K562 (cell line): ENCODE measurements around the gene AFF3. TPM values are rescaled to one million over a fixed set of nuclear protein-coding genes. Genes with fewer than 3 reads are reported as not detected.
A peak's percentile ranks its signal among the peaks of the same experiment; 100 is the strongest.

ENCODE experiments used
- ATAC-seq: fragments of 200-7000 bp; cut with Tn5 transposase; 3 replicates; pipeline ENCODE4 v1.9.1; 2020; ENCODE audit warnings: moderate library complexity
- BruUV-seq: library from RNA; stranded (reverse); fragments of 400-500 nt; replicated peaks from 2 replicates; lab custom pipeline; 2021; lab: Mats Ljungman, UMichigan
- CTCF ChIA-PET: fragments of 300-600 bp; formaldehyde crosslinking; extraction: SDS; loops from one replicate; lab custom pipeline; 2021; ENCODE audit warnings: low intra/inter-chr PET ratio; lab: Yijun Ruan, JAX
- POLR2A ChIA-PET: fragments of 300-600, 350-650 bp; sonication (Branson Sonifier 250); formaldehyde crosslinking; extraction: SDS; loops from one replicate; lab custom pipeline; 2021; ENCODE audit warnings: antibody characterized with exemption, inconsistent platforms; lab: Yijun Ruan, JAX
- DNase-seq, 4 experiments: peaks; one replicate each; pipeline versions ENCODE4 v3.0.0 to v3.0.0-alpha.2; 2011 to 2018; ENCODE audit warnings: low spot score in 3 of 4, mixed read lengths in 3 of 4; ENCODE audit errors: extremely low read depth in 1 of 4
- FAIRE-seq: peaks from 2 replicates; lab custom pipeline; 2011; peaks lifted over from hg19 to GRCh38; lab: Jason Lieb, UNC
- H2AFZ ChIP-seq: 2 replicates; pipeline ENCODE4 v1.6.0; 2011; ENCODE audit warnings: low read depth, low read length, control low read depth, inconsistent platforms
- H3K27ac ChIP-seq: fragments of 200-600 bp; 3 replicates; pipeline ENCODE4 v1.8.0; 2011; ENCODE audit warnings: low read depth, mild to moderate bottlenecking, control low read depth, inconsistent platforms, low read length, moderate library complexity, mixed read lengths; ENCODE audit errors: extremely low read depth
- H3K27me3 ChIP-seq, 2 experiments: fragments of 300-600 bp in 1 of 2; 2 replicates in 1 of 2; 3 replicates in 1 of 2; pipeline versions ENCODE4 v1.6.0 to v1.8.0; 2011; ENCODE audit warnings: inconsistent platforms in 2 of 2, low read length in 2 of 2, mild to moderate bottlenecking in 1 of 2, mixed read lengths in 1 of 2, moderate library complexity in 1 of 2; ENCODE audit not compliant: control insufficient read depth in 2 of 2, insufficient read depth in 2 of 2
- H3K36me3 ChIP-seq: fragments of 300-600 bp; 3 replicates; pipeline ENCODE4 v1.8.0; 2011; ENCODE audit warnings: mild to moderate bottlenecking, low read length, inconsistent platforms; ENCODE audit not compliant: control insufficient read depth, insufficient read depth
- H3K4me1 ChIP-seq, 2 experiments: fragments of 200-600 bp in 1 of 2; replicated peaks in 1 of 2; 2 replicates in 1 of 2; 3 replicates in 1 of 2; pipeline versions ENCODE4 v1.5.1 to v1.8.0; 2011; ENCODE audit warnings: inconsistent platforms in 2 of 2, low read length in 2 of 2, mild to moderate bottlenecking in 1 of 2, mixed read lengths in 1 of 2, moderate library complexity in 1 of 2; ENCODE audit not compliant: control insufficient read depth in 2 of 2, insufficient read depth in 2 of 2
- H3K4me2 ChIP-seq: 2 replicates; pipeline ENCODE4 v1.6.1; 2011; ENCODE audit warnings: low read length, control low read depth, inconsistent platforms, mixed read lengths; ENCODE audit not compliant: insufficient read depth
- H3K4me3 ChIP-seq: fragments of 200-600 bp; sonication (generic), shearing (Covaris generic); 2 replicates; pipeline ENCODE4 v1.5.1; 2016; ENCODE audit warnings: control low read depth, inconsistent platforms
- H3K79me2 ChIP-seq: fragments of 200-600 bp; 3 replicates; pipeline ENCODE4 v1.8.0; 2011; ENCODE audit warnings: low read length, inconsistent platforms; ENCODE audit not compliant: control insufficient read depth, insufficient read depth
- H3K9ac ChIP-seq, 2 experiments: 2 replicates each; pipeline versions ENCODE4 v1.6.0 to v1.6.1; 2011; ENCODE audit warnings: low read depth in 2 of 2, low read length in 2 of 2, control low read depth in 1 of 2, inconsistent platforms in 1 of 2, mild to moderate bottlenecking in 1 of 2, mixed read lengths in 1 of 2; ENCODE audit not compliant: insufficient read depth in 1 of 2
- H3K9me1 ChIP-seq: one replicate; pipeline ENCODE4 v1.6.0; 2011; ENCODE audit warnings: inconsistent platforms, mild to moderate bottlenecking, low read length, moderate library complexity; ENCODE audit not compliant: control insufficient read depth, insufficient read depth
- H3K9me3 ChIP-seq: replicated peaks from 2 replicates; pipeline ENCODE4 v1.5.1; 2011; ENCODE audit warnings: low read depth, low read length, inconsistent platforms; ENCODE audit not compliant: control insufficient read depth, insufficient read depth
- H4K20me1 ChIP-seq: replicated peaks from 2 replicates; pipeline ENCODE4 v1.6.1; 2011; ENCODE audit warnings: low read length, inconsistent platforms, mixed read lengths; ENCODE audit not compliant: control insufficient read depth, insufficient read depth
- CCAR2 ChIP-seq: fragments of 200-400 bp; formaldehyde crosslinking; IDR thresholded peaks from 2 replicates; pipeline ENCODE4 v1.6.1; 2017; ENCODE audit warnings: mild to moderate bottlenecking, low read depth, low read length
- EGR1 ChIP-seq: fragments of 450-650 bp; conservative IDR thresholded peaks from 2 replicates; pipeline ENCODE4 v1.6.1; 2017; ENCODE audit warnings: mild to moderate bottlenecking
- SMAD2 ChIP-seq: fragments of 150-350 bp; IDR thresholded peaks from 2 replicates; pipeline ENCODE4 v1.6.1; 2014; ENCODE audit warnings: low read depth, mild to moderate bottlenecking, low read length
- TCF3 ChIP-seq: sonication (generic); formaldehyde crosslinking; IDR thresholded peaks from 2 replicates; pipeline ENCODE4 v1.4.0; 2020; ENCODE audit warnings: mild to moderate bottlenecking, missing genetic modification reagents
- YY1 ChIP-seq, 3 experiments: IDR thresholded peaks; 2 replicates each; pipeline ENCODE4 v1.6.1; 2011; ENCODE audit warnings: low read length in 2 of 3, mild to moderate bottlenecking in 2 of 3, moderate library complexity in 2 of 3, borderline replicate concordance in 1 of 3, control low read depth in 1 of 3, low read depth in 1 of 3; ENCODE audit not compliant: insufficient read depth in 3 of 3, insufficient replicate concordance in 2 of 3, control insufficient read depth in 1 of 3, insufficient read length in 1 of 3; ENCODE audit errors: extremely low read depth in 1 of 3
- ZZZ3 ChIP-seq: fragments of 450-650 bp; IDR thresholded peaks from 2 replicates; pipeline ENCODE4 v1.6.1; 2016; ENCODE audit warnings: antibody characterized with exemption, mild to moderate bottlenecking, moderate library complexity
- WGBS: fragments of 100-300 bp; shearing (Covaris generic); methylation state at CpG from one replicate; pipeline ENCODE4 v1.1.6; 2016; ENCODE audit warnings: low coverage, mixed read lengths; ENCODE audit not compliant: insufficient coverage; ENCODE audit errors: missing lambda C conversion rate; 5-methylcytosine and 5-hydroxymethylcytosine counted together
- in situ Hi-C: fragments of 300-500 bp; cut with MboI; formaldehyde crosslinking; loops from 4 replicates; pipeline ENCODE4 v1.15.0; 2018; ENCODE audit warnings: inconsistent platforms, mixed read lengths
- intact Hi-C: fragments of 100-400 bp; cut with micrococcal nuclease; formaldehyde crosslinking; loops from 2 replicates; pipeline ENCODE4 v1.14.2; 2022
- polyA plus RNA-seq, 8 experiments: library from polyadenylated mRNA; depleted of rRNA in 4 of 8; stranded (reverse) in 5 of 8; unstranded in 3 of 8; fragments of >200 nt; fragmentation: Nextera tagmentation in 2 of 8; fragmentation: Illumina TruSeq in 1 of 8; extraction: Ambion mirVana in 2 of 8; extraction: Trizol in 1 of 8; gene quantifications; 2 replicates each; pipeline versions ENCODE4 v1.2.1 to v1.2.3, GENCODE V29; 2011 to 2014; ENCODE audit warnings: inconsistent platforms in 1 of 8, missing spikeins in 1 of 8
- total RNA-seq, 7 experiments: library from RNA; depleted of rRNA in 6 of 7; stranded (reverse); fragments of >200 nt in 6 of 7; fragmentation: Illumina TruSeq in 2 of 7; extraction: Trizol in 2 of 7; gene quantifications; 2 replicates each; pipeline versions ENCODE4 v1.2.1 to v1.2.3, GENCODE V29; 2011 to 2021; ENCODE audit warnings: low replicate concordance in 1 of 7
- TF ChIP-seq, protein P1 (sequence below): fragments of 450-650 bp; IDR thresholded peaks from 2 replicates; pipeline ENCODE4 v1.6.1; 2016
- TF ChIP-seq, protein P2 (sequence below): sonication (generic); formaldehyde crosslinking; IDR thresholded peaks from 2 replicates; pipeline ENCODE4 v1.5.0; 2020; ENCODE audit warnings: missing genetic modification reagents
- TF ChIP-seq, protein P3 (sequence below): sonication (generic); formaldehyde crosslinking; IDR thresholded peaks from 2 replicates; pipeline ENCODE4 v1.9.0; 2022; ENCODE audit warnings: mild to moderate bottlenecking, missing genetic modification reagents
- TF ChIP-seq, protein P4 (sequence below): fragments of 450-650 bp; formaldehyde crosslinking; IDR thresholded peaks from 2 replicates; pipeline ENCODE4 v1.4.0; 2020; ENCODE audit warnings: mild to moderate bottlenecking, moderate library complexity

The AFF3 gene
- total and polyA plus RNA-seq, 9 of the 15 experiments (the other 6 are each of a cell fraction or from before 2014, with no cell fraction given): 0.02 to 0.11 TPM; not detected in 7

DNA sequence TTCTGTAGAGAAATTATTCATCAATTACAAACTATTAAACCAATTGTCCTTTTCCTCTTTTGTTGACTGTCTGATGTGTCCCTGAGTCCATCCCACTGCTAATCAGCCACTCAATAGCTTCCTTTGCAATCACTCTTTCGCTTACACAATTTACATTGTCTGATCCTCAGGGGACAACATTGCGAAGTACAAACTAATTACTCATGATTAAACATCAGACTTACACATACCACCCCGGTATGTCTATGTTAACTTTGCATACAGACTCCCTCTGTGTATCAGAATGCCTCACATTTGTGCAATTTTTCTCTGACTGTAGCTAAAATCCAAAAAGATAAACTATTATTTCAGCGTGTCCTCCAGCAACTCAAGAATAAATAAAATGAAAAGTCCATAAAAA lies 388.2 kb downstream of the AFF3 start:
- CTCF ChIA-PET: no interaction called here
- no peak overlapping the region for H3K9ac ChIP-seq
- no peaks in the 10 kb centered on the region for H3K9me3 ChIP-seq
- DNase-seq (no peak), ATAC-seq (no peak), FAIRE-seq (no peak)
- H3K4me1 ChIP-seq: peaks cover 0 to 5% of the 10 kb centered on the region in 2 experiments; a peak in 3 of 5 replicates
- no peaks in the 10 kb centered on the region for H3K36me3 ChIP-seq
- no peaks in the 10 kb centered on the region for H4K20me1 ChIP-seq
- in situ Hi-C loops (no loop called here), intact Hi-C loops (no loop called here)
- TF ChIP-seq, protein P1, sequence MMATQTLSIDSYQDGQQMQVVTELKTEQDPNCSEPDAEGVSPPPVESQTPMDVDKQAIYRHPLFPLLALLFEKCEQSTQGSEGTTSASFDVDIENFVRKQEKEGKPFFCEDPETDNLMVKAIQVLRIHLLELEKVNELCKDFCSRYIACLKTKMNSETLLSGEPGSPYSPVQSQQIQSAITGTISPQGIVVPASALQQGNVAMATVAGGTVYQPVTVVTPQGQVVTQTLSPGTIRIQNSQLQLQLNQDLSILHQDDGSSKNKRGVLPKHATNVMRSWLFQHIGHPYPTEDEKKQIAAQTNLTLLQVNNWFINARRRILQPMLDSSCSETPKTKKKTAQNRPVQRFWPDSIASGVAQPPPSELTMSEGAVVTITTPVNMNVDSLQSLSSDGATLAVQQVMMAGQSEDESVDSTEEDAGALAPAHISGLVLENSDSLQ: no peak
- POLR2A ChIA-PET: interaction anchor here (1.4 kb wide), 1 partner anchor 17 kb away, joined by 4 read pairs; no protein-coding TSS in a partner anchor
- H3K9me1 ChIP-seq: no peaks in the 10 kb centered on the region
- 0% methylated on average over 4 of the region's 4 CpGs for WGBS
- H3K79me2 ChIP-seq: no peaks in the 10 kb centered on the region
- H2AFZ ChIP-seq: no peak overlapping the region
- peaks cover 2 to 15% of the 10 kb centered on the region in 2 experiments; a peak in 3 of 5 replicates for H3K27me3 ChIP-seq
- no TSS peak for BruUV-seq
- H3K27ac ChIP-seq: no peak overlapping the region
- no peak overlapping the region for H3K4me2 ChIP-seq
- H3K4me3 ChIP-seq: no peak overlapping the region

DNA sequence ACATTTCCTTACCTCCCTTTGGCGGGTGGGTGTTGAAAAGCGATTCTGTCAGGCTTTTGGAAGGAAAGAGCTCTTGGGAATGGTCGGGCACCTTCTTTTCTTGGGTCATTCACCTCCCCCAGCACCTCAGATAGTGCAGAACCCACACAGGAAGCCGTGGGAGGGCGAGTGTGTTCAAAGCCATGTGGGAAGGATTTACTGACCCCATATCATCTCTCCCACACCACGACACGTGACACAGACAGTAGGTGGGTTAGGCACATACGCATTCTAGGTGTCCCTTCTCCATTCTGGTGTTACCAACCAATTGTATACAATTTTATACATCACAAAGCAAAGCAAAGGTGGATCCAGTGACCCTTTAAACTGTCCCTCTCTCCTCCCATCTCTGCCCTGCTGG lies 388.9 kb downstream of the AFF3 start:
- Histone ChIP-seq H3K4me1 (peaks cover 0 to 5% of the 10 kb centered on the region in 2 experiments; a peak in 3 of 5 replicates), H3K9me3 (no peaks in the 10 kb centered on the region), H2AFZ (no peak overlapping the region), H3K79me2 (no peaks in the 10 kb centered on the region), H3K4me2 (peak overlapping the region; percentile 8; the same call in 1 of the 2 replicates), H3K36me3 (no peaks in the 10 kb centered on the region), H3K27me3 (peaks cover 2 to 15% of the 10 kb centered on the region in 2 experiments; a peak in 4 of 5 replicates), H4K20me1 (no peaks in the 10 kb centered on the region), H3K9me1 (no peaks in the 10 kb centered on the region), H3K9ac (no peak overlapping the region), H3K27ac (no peak overlapping the region), H3K4me3 (no peak overlapping the region)
- DNase-seq (peak in 2 of 4 experiments; percentile 7 to 48), FAIRE-seq (no peak), ATAC-seq (no peak)
- intact Hi-C loops (no loop called here), in situ Hi-C loops (no loop called here)
- CTCF ChIA-PET: no interaction called here
- POLR2A ChIA-PET: no interaction called here
- WGBS: 3% methylated on average over 8 of the region's 8 CpGs
- no TSS peak for BruUV-seq
- TF ChIP-seq CCAR2 (no peak), YY1 (IDR thresholded peaks at IDR 0.05; ENCODE audit: borderline replicate concordance in 1 of 3, control insufficient read depth in 1 of 3, extremely low read depth in 1 of 3, insufficient read depth in 3 of 3, insufficient read length in 1 of 3, insufficient replicate concordance in 2 of 3, low read depth in 1 of 3, low read length in 2 of 3) (no peak), EGR1 (peak; percentile 58; the same call in 1 of the 2 replicates), ZZZ3 (no peak), TCF3 (peak; percentile 41; the same call in 1 of the 2 replicates), SMAD2 (no peak)
- TF ChIP-seq, protein P2, sequence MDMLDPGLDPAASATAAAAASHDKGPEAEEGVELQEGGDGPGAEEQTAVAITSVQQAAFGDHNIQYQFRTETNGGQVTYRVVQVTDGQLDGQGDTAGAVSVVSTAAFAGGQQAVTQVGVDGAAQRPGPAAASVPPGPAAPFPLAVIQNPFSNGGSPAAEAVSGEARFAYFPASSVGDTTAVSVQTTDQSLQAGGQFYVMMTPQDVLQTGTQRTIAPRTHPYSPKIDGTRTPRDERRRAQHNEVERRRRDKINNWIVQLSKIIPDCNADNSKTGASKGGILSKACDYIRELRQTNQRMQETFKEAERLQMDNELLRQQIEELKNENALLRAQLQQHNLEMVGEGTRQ (CRISPR knock-in tag): peak; percentile 53
- TF ChIP-seq, protein P3, sequence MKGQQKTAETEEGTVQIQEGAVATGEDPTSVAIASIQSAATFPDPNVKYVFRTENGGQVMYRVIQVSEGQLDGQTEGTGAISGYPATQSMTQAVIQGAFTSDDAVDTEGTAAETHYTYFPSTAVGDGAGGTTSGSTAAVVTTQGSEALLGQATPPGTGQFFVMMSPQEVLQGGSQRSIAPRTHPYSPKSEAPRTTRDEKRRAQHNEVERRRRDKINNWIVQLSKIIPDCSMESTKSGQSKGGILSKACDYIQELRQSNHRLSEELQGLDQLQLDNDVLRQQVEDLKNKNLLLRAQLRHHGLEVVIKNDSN (CRISPR knock-in tag): no peak; the same call in 1 of the 2 replicates
- TF ChIP-seq, protein P4, sequence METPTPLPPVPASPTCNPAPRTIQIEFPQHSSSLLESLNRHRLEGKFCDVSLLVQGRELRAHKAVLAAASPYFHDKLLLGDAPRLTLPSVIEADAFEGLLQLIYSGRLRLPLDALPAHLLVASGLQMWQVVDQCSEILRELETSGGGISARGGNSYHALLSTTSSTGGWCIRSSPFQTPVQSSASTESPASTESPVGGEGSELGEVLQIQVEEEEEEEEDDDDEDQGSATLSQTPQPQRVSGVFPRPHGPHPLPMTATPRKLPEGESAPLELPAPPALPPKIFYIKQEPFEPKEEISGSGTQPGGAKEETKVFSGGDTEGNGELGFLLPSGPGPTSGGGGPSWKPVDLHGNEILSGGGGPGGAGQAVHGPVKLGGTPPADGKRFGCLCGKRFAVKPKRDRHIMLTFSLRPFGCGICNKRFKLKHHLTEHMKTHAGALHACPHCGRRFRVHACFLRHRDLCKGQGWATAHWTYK (CRISPR knock-in tag): no peak
